Calu3 (cell line): Measurements from ENCODE around the gene MAN1C1. TPM values are rescaled to one million over a fixed set of nuclear protein-coding genes. Genes with fewer than 3 reads are reported as not detected.

Experiments used
- BruUV-seq: library from RNA; stranded (reverse); fragments of 400-500 nt; replicated peaks from 2 replicates; lab custom pipeline; 2021; lab: Mats Ljungman, UMichigan
- CTCF ChIA-PET: fragments of 300-600 bp; sonication (Branson Sonifier 250); formaldehyde crosslinking; loops from one replicate; lab custom pipeline; 2022; ENCODE audit warnings: antibody characterized with exemption; lab: Charles Lee
- DNase-seq: peaks from one replicate; pipeline ENCODE4 v3.0.0; 2022
- H3K27ac Mint-ChIP-seq: one replicate; pipeline ENCODE4 v1.8.0; 2022; ENCODE audit warnings: mixed read lengths; ENCODE audit not compliant: unreplicated experiment
- H3K27me3 Mint-ChIP-seq: one replicate; pipeline ENCODE4 v1.8.0; 2022; ENCODE audit warnings: mixed read lengths; ENCODE audit not compliant: unreplicated experiment
- H3K36me3 Mint-ChIP-seq: one replicate; pipeline ENCODE4 v1.8.0; 2022; ENCODE audit warnings: mild to moderate bottlenecking, moderate library complexity, mixed read lengths; ENCODE audit not compliant: insufficient read depth, unreplicated experiment
- H3K4me1 Mint-ChIP-seq: one replicate; pipeline ENCODE4 v1.8.0; 2022; ENCODE audit warnings: mild to moderate bottlenecking, low read depth, mixed read lengths; ENCODE audit not compliant: unreplicated experiment
- H3K4me3 Mint-ChIP-seq: one replicate; pipeline ENCODE4 v1.8.0; 2022; ENCODE audit warnings: mild to moderate bottlenecking, low read depth, moderate library complexity, mixed read lengths; ENCODE audit not compliant: unreplicated experiment
- H3K9me3 Mint-ChIP-seq: one replicate; pipeline ENCODE4 v1.8.0; 2022; ENCODE audit warnings: low read depth, mixed read lengths; ENCODE audit not compliant: unreplicated experiment
- CTCF ChIP-seq: fragments of 200-600 bp; IDR thresholded peaks from one replicate; pipeline ENCODE4 v1.8.0; 2022; ENCODE audit warnings: antibody characterized with exemption; ENCODE audit not compliant: unreplicated experiment
- intact Hi-C: fragments of 100-400 bp; cut with micrococcal nuclease; formaldehyde crosslinking; loops from one replicate; pipeline ENCODE4 v1.10.0; 2022; ENCODE audit not compliant: unreplicated experiment
- total RNA-seq: library from RNA; stranded (reverse); gene quantifications from 2 replicates; pipeline ENCODE4 v1.2.3, GENCODE V29; 2022

MAN1C1 gene
- total RNA-seq, 1 experiment from 2014 or later: 0.14 TPM

GRCh38 chr1:25666460-25666859, 49.9 kb downstream of the MAN1C1 start:
- H3K36me3 Mint-ChIP-seq: no peaks in the 10 kb centered on the region
- peaks cover 59% of the 10 kb centered on the region for H3K27me3 Mint-ChIP-seq
- intact Hi-C loops: no loop called here
- no peak for TF ChIP-seq CTCF
- H3K27ac Mint-ChIP-seq: no peak overlapping the region
- H3K4me3 Mint-ChIP-seq: no peak overlapping the region
- H3K9me3 Mint-ChIP-seq: no peaks in the 10 kb centered on the region
- peaks cover 8% of the 10 kb centered on the region for H3K4me1 Mint-ChIP-seq
- no peak for DNase-seq
- CTCF ChIA-PET: no interaction called here
- no TSS peak for BruUV-seq

GRCh38 chr1:25668931-25669573, 52.5 kb downstream of the MAN1C1 start:
- Mint-ChIP-seq H3K9me3 (no peaks in the 10 kb centered on the region), H3K4me3 (no peak overlapping the region), H3K27ac (no peak overlapping the region), H3K4me1 (no peaks in the 10 kb centered on the region), H3K27me3 (peaks cover 82% of the 10 kb centered on the region), H3K36me3 (no peaks in the 10 kb centered on the region)
- no TSS peak for BruUV-seq
- CTCF ChIA-PET: no interaction called here
- intact Hi-C loops: no loop called here
- TF ChIP-seq CTCF: no peak
- no peak for DNase-seq

GRCh38 chr1:25669781-25670567, 53.4 kb downstream of the MAN1C1 start:
- Mint-ChIP-seq H3K36me3 (no peaks in the 10 kb centered on the region), H3K27ac (no peak overlapping the region), H3K9me3 (no peaks in the 10 kb centered on the region), H3K4me3 (no peak overlapping the region), H3K4me1 (no peaks in the 10 kb centered on the region), H3K27me3 (peaks cover 83% of the 10 kb centered on the region)
- no peak for TF ChIP-seq CTCF
- intact Hi-C loops: no loop called here
- no TSS peak for BruUV-seq
- DNase-seq: no peak
- CTCF ChIA-PET: no interaction called here

- no peaks in the 10 kb centered on the region for H3K4me1 Mint-ChIP-seq
- no peaks in the 10 kb centered on the region for H3K9me3 Mint-ChIP-seq
- CTCF ChIA-PET: no interaction called here
- no peak for DNase-seq
- no TSS peak for BruUV-seq
- peaks cover 82% of the 10 kb centered on the region for H3K27me3 Mint-ChIP-seq
- H3K4me3 Mint-ChIP-seq: no peak overlapping the region
- no peaks in the 10 kb centered on the region for H3K36me3 Mint-ChIP-seq
- TF ChIP-seq CTCF: no peak
- intact Hi-C loops: no loop called here
- H3K27ac Mint-ChIP-seq: no peak overlapping the region
Observed at GRCh38 chr1:25671929-25672328, 55.3 kb downstream of the MAN1C1 start.
